ENCODE results near the gene RTL9. TPM values are rescaled to one million over a fixed set of nuclear protein-coding genes. Genes with fewer than 3 reads are reported as not detected.
"Not testable (repeated sequence)": the region's sequence is repeated elsewhere in the genome, so short reads cannot be mapped to it uniquely, and the experiment has no call there.

RTL9 gene
- total RNA-seq, 2 donors from 2014 or later: 56.7 TPM; not detected in 1

DNA sequence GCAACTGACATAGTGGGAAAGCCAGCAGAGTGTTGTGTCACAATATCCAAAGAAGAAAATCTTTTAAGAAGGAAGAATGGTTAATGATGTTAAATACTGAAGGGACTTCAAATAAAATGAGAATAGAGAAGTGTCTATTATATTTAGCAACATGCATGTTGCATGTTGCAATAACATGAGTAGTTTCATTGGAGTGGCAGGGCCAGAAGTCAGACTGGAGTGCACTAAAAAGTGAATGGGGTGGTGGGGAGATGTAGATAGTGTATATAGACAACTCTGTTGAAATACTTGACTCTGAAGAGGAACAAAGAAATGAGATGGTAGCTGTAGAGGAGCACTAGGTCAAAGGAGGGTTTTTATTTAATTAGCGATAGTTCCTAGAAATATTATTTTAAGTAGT, 31.3 kb upstream of the RTL9 start:
- Histone ChIP-seq H3K36me3 (no peaks in the 10 kb centered on the region), H3K9me3 (no peaks in the 10 kb centered on the region), H3K27me3 (replicated peaks; ENCODE audit: insufficient read depth) (no peaks in the 10 kb centered on the region), H3K4me3 (no peak overlapping the region), H3K27ac (no peak overlapping the region), H3K4me1 (replicated peaks) (no peaks in the 10 kb centered on the region)
- WGBS: 90% methylated on average over 1 of the region's 1 CpG
- DNase-seq (ENCODE audit: low spot score): no peak
- intact Hi-C loops (cut with DNase I): no loop called here
- TF ChIP-seq, protein P1, sequence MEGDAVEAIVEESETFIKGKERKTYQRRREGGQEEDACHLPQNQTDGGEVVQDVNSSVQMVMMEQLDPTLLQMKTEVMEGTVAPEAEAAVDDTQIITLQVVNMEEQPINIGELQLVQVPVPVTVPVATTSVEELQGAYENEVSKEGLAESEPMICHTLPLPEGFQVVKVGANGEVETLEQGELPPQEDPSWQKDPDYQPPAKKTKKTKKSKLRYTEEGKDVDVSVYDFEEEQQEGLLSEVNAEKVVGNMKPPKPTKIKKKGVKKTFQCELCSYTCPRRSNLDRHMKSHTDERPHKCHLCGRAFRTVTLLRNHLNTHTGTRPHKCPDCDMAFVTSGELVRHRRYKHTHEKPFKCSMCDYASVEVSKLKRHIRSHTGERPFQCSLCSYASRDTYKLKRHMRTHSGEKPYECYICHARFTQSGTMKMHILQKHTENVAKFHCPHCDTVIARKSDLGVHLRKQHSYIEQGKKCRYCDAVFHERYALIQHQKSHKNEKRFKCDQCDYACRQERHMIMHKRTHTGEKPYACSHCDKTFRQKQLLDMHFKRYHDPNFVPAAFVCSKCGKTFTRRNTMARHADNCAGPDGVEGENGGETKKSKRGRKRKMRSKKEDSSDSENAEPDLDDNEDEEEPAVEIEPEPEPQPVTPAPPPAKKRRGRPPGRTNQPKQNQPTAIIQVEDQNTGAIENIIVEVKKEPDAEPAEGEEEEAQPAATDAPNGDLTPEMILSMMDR (IDR thresholded peaks at IDR 0.05): no peak
- TF ChIP-seq POLR2AphosphoS5 (IDR thresholded peaks at IDR 0.05) (no peak), POLR2A (IDR thresholded peaks at IDR 0.05) (no peak)

DNA sequence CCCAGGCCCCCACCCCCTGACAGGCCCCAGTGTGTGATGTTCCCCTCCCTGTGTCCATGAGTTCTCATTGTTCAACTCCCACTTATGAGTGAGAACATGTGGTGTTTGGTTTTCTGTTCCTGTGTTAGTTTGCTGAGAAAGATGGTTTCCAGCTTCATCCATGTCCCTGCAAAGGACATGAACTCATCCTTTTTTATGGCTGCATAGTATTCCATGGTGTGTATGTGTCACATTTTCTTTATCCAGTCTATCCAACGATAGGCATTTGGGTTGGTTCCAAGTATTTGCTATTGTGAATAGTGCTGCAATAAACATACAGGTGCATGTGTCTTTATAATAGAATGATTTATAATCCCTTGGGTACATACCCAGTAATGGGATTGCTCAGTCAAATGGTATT, 30.0 kb upstream of the RTL9 start:
- H3K36me3 ChIP-seq; H3K4me1 ChIP-seq (replicated peaks); H3K27me3 ChIP-seq (replicated peaks; ENCODE audit: insufficient read depth); H3K9me3 ChIP-seq; intact Hi-C loops (cut with DNase I); H3K27ac ChIP-seq; DNase-seq (ENCODE audit: low spot score); H3K4me3 ChIP-seq: not testable (repeated sequence)
- 62% methylated on average over 1 of the region's 1 CpG for WGBS

DNA sequence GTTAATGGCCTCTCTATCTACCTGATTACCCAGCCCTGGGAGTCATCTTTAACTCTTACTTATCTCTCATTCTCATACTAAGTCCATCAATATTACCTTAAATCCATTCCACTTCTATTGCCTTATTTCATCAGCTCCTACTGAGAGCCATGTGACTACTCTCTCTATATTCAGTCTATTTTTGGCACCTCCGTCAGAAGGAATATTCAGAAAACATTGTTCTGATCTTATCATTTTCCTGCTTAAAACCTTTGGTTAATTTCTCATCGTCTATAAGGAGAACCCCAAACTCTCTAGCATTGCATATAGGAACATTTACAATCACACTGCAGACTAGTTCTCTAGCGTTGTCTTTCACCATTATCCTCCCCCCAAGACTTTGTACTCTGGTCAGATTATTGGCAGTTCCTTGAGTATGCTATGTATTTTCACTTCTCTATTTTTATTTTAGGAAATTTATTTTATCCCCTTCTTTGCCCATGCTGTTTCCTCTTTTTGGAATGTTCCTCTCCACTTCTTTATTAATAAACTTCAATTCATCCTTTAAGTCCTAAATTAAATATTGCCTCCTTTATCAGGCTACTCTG, 27.1 kb upstream of the RTL9 start:
- intact Hi-C loops (cut with DNase I): no loop called here

GRCh38 chrX:110333458-110333857, 25.2 kb upstream of the RTL9 start:
- H3K4me1 ChIP-seq (replicated peaks); intact Hi-C loops (cut with DNase I); H3K4me3 ChIP-seq; H3K27me3 ChIP-seq (replicated peaks; ENCODE audit: insufficient read depth); DNase-seq (ENCODE audit: low spot score); H3K9me3 ChIP-seq; H3K36me3 ChIP-seq; H3K27ac ChIP-seq: not testable (repeated sequence)
- 100% methylated on average over 1 of the region's 1 CpG for WGBS

More for the DNA sequence above, 27.1 kb upstream of the RTL9 start:
- DNase-seq (ENCODE audit: low spot score): no peak
- Histone ChIP-seq H3K36me3 (no peaks in the 10 kb centered on the region), H3K4me3 (no peak overlapping the region), H3K27ac (no peak overlapping the region), H3K27me3 (replicated peaks; ENCODE audit: insufficient read depth) (no peaks in the 10 kb centered on the region), H3K4me1 (replicated peaks) (no peaks in the 10 kb centered on the region), H3K9me3 (no peaks in the 10 kb centered on the region)
- 71% methylated on average over 3 of the region's 3 CpGs for WGBS
- TF ChIP-seq POLR2A (IDR thresholded peaks at IDR 0.05) (no peak), POLR2AphosphoS5 (IDR thresholded peaks at IDR 0.05) (no peak)
- TF ChIP-seq, protein P1 (IDR thresholded peaks at IDR 0.05): no peak

DNA sequence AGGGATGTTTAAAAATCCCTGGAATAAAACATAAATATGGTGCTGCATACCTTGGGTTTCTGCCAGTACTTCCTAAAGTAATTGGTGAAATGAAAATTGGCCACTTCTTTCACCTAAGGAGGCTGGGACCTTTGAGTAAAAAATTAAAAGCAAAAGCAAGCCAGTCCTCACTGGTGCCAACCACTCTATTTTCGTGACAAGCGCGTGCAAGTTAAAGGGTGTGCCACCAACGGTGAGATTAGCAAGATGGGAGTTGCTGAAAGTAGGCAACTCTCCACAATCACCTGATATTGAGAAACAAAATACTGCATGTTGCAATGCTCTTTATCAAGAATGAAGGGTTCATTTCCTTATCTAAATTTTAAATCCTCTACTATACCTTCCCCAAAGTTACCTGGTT, 19.7 kb upstream of the RTL9 start:
- 55% methylated on average over 4 of the region's 4 CpGs for WGBS
- H3K9me3 ChIP-seq: no peaks in the 10 kb centered on the region
- no peak for TF ChIP-seq POLR2A (IDR thresholded peaks at IDR 0.05)
- TF ChIP-seq POLR2AphosphoS5 (IDR thresholded peaks at IDR 0.05): no peak
- TF ChIP-seq, protein P1 (IDR thresholded peaks at IDR 0.05): no peak
- H3K36me3 ChIP-seq: no peaks in the 10 kb centered on the region
- no peak overlapping the region for H3K4me3 ChIP-seq
- no peaks in the 10 kb centered on the region for H3K4me1 ChIP-seq (replicated peaks)
- H3K27ac ChIP-seq: no peak overlapping the region
- no peaks in the 10 kb centered on the region for H3K27me3 ChIP-seq (replicated peaks; ENCODE audit: insufficient read depth)
- intact Hi-C loops (cut with DNase I): no loop called here
- DNase-seq (ENCODE audit: low spot score): no peak

- H3K9me3 ChIP-seq: no peaks in the 10 kb centered on the region
- H3K36me3 ChIP-seq: no peaks in the 10 kb centered on the region
- no peak overlapping the region for H3K4me3 ChIP-seq
- H3K27ac ChIP-seq: no peak overlapping the region
- no peaks in the 10 kb centered on the region for H3K4me1 ChIP-seq (replicated peaks)
- WGBS: 75% methylated on average over 11 of the region's 11 CpGs
- H3K27me3 ChIP-seq (replicated peaks; ENCODE audit: insufficient read depth): no peaks in the 10 kb centered on the region
- no peak for DNase-seq (ENCODE audit: low spot score)
- intact Hi-C loops (cut with DNase I): no loop called here
- TF ChIP-seq POLR2A (IDR thresholded peaks at IDR 0.05) (no peak), POLR2AphosphoS5 (IDR thresholded peaks at IDR 0.05) (no peak)
- TF ChIP-seq, protein P1 (IDR thresholded peaks at IDR 0.05): no peak
Observed at GRCh38 chrX:110341189-110342035, 17.2 kb upstream of the RTL9 start.

Data from prostate gland (tissue), 2 donors.